PC-3 (cell line): ENCODE measurements around the gene PRSS33.

ENCODE experiments used
- CTCF ChIP-seq: fragments of 300-600 bp; sonication (generic); conservative IDR thresholded peaks from 2 replicates; pipeline ENCODE4 v1.5.1; 2017; ENCODE audit warnings: antibody characterized with exemption, low read depth, mild to moderate bottlenecking, low read length
- EZH2 ChIP-seq: fragments of 300-600 bp; sonication (generic); IDR thresholded peaks from one replicate; pipeline ENCODE4 v1.6.1; 2017; ENCODE audit warnings: antibody characterized with exemption, mild to moderate bottlenecking, low read length; ENCODE audit not compliant: unreplicated experiment

- TF ChIP-seq CTCF (no peak), EZH2 (no peak)
Measured at GRCh38 chr16:2786061-2786825, 1.1 kb downstream of the PRSS33 start.
